Vagina (tissue), 2 donors: ENCODE measurements around the gene DRAM2. TPM values are rescaled to one million over a fixed set of nuclear protein-coding genes. Genes with fewer than 3 reads are reported as not detected.

ENCODE experiments used
- DNase-seq, 2 donors: peaks; one replicate each; pipeline ENCODE4 v3.0.0-alpha.2; 2017; ENCODE audit errors: extremely low spot score in 2 of 2
- H3K27ac ChIP-seq: fragments of 200-600 bp; sonication (generic); one replicate; pipeline ENCODE4 v1.5.1; 2019
- H3K27me3 ChIP-seq: fragments of 200-600 bp; sonication (generic); one replicate; pipeline ENCODE4 v1.5.1; 2019
- H3K36me3 ChIP-seq, 2 donors: fragments of 200-600 bp; sonication (generic); one replicate each; pipeline ENCODE4 v1.5.1; 2017 to 2019
- H3K4me1 ChIP-seq: fragments of 200-600 bp; sonication (generic); one replicate; pipeline ENCODE4 v1.5.1; 2019
- H3K4me3 ChIP-seq, 2 donors: fragments of 200-600 bp; sonication (generic); 1 replicate in 1 of 2; 2 replicates in 1 of 2; pipeline ENCODE4 v1.5.1; 2016 to 2019
- H3K9me3 ChIP-seq: fragments of 200-600 bp; sonication (generic); one replicate; pipeline ENCODE4 v1.5.1; 2019
- CTCF ChIP-seq, 3 experiments: fragments of 450-650 bp in 2 of 3; fragments of 200-600 bp in 1 of 3; sonication (generic) in 1 of 3; IDR thresholded peaks; one replicate each; pipeline ENCODE4 v1.5.1; 2017 to 2019; ENCODE audit warnings: antibody characterized with exemption in 3 of 3, mild to moderate bottlenecking in 2 of 3, moderate library complexity in 2 of 3
- POLR2A ChIP-seq, 2 donors: fragments of 450-650 bp; IDR thresholded peaks; one replicate each; pipeline ENCODE4 v1.6.1; 2017; ENCODE audit warnings: antibody characterized with exemption in 2 of 2, mild to moderate bottlenecking in 2 of 2, moderate library complexity in 2 of 2
- POLR2AphosphoS5 ChIP-seq, 2 donors: sonication (generic); formaldehyde crosslinking; IDR thresholded peaks; one replicate each; pipeline ENCODE4 v1.9.0; 2017; ENCODE audit warnings: antibody characterized with exemption in 2 of 2, mild to moderate bottlenecking in 2 of 2, low read depth in 1 of 2; ENCODE audit not compliant: insufficient read depth in 1 of 2
- intact Hi-C: fragments of 100-400 bp; cut with DNase I; formaldehyde crosslinking; loops from one replicate; pipeline ENCODE4 v1.15.1; 2023
- total RNA-seq: library from RNA; depleted of rRNA; stranded (reverse); fragments of >200 nt; gene quantifications from one replicate; pipeline ENCODE4 v1.2.3, GENCODE V29; 2016

Gene DRAM2
- total RNA-seq, 1 donor from 2014 or later = 33.9 TPM

GRCh38 chr1:111154021-111154999 is 14.4 kb upstream of the DRAM2 start:
- TF ChIP-seq POLR2A (IDR thresholded peaks at IDR 0.05) (no peak), POLR2AphosphoS5 (IDR thresholded peaks at IDR 0.05; ENCODE audit: insufficient read depth in 1 of 2, low read depth in 1 of 2) (no peak)
- peaks cover 0 to 26% of the 10 kb centered on the region in 2 donors for H3K36me3 ChIP-seq
- intact Hi-C loops = no loop called here

GRCh38 chr1:111151838-111152237 is 11.9 kb upstream of the DRAM2 start:
- Histone ChIP-seq H3K27me3 (no peaks in the 10 kb centered on the region), H3K36me3 (peaks cover 0 to 31% of the 10 kb centered on the region in 2 donors), H3K27ac (no peak overlapping the region), H3K9me3 (no peaks in the 10 kb centered on the region), H3K4me3 (no peak overlapping the region), H3K4me1 (peaks cover 11% of the 10 kb centered on the region)
- TF ChIP-seq POLR2AphosphoS5 (IDR thresholded peaks at IDR 0.05; ENCODE audit: insufficient read depth in 1 of 2, low read depth in 1 of 2) (no peak), POLR2A (IDR thresholded peaks at IDR 0.05) (no peak), CTCF (IDR thresholded peaks at IDR 0.05) (no peak)
- intact Hi-C loops = no loop called here
- DNase-seq = no peak

More at GRCh38 chr1:111154021-111154999, 14.4 kb upstream of the DRAM2 start:
- no peak overlapping the region for H3K27ac ChIP-seq
- peaks cover 11% of the 10 kb centered on the region for H3K4me1 ChIP-seq
- DNase-seq = no peak
- no peak overlapping the region for H3K4me3 ChIP-seq
- no peaks in the 10 kb centered on the region for H3K27me3 ChIP-seq
- no peaks in the 10 kb centered on the region for H3K9me3 ChIP-seq

- Histone ChIP-seq H3K36me3 (peaks cover 0 to 26% of the 10 kb centered on the region in 2 donors), H3K27me3 (no peaks in the 10 kb centered on the region)
- intact Hi-C loops = no loop called here
Observed at GRCh38 chr1:111148376-111148881, 8.5 kb upstream of the DRAM2 start.

GRCh38 chr1:111147948-111148347 is 8.1 kb upstream of the DRAM2 start:
- peaks cover 0 to 21% of the 10 kb centered on the region in 2 donors for H3K36me3 ChIP-seq
- TF ChIP-seq POLR2AphosphoS5 (IDR thresholded peaks at IDR 0.05; ENCODE audit: insufficient read depth in 1 of 2, low read depth in 1 of 2) (no peak), POLR2A (IDR thresholded peaks at IDR 0.05) (no peak), CTCF (IDR thresholded peaks at IDR 0.05) (no peak)
- intact Hi-C loops = no loop called here
- DNase-seq = no peak
- H3K27me3 ChIP-seq = no peaks in the 10 kb centered on the region
- H3K4me3 ChIP-seq = no peak overlapping the region
- H3K4me1 ChIP-seq = peaks cover 19% of the 10 kb centered on the region
- no peaks in the 10 kb centered on the region for H3K9me3 ChIP-seq
- no peak overlapping the region for H3K27ac ChIP-seq

More at GRCh38 chr1:111148376-111148881, 8.5 kb upstream of the DRAM2 start:
- DNase-seq = no peak
- no peak for TF ChIP-seq POLR2A (IDR thresholded peaks at IDR 0.05)
- no peak for TF ChIP-seq POLR2AphosphoS5 (IDR thresholded peaks at IDR 0.05; ENCODE audit: insufficient read depth in 1 of 2, low read depth in 1 of 2)
- TF ChIP-seq CTCF (IDR thresholded peaks at IDR 0.05) = no peak
- peaks cover 14% of the 10 kb centered on the region for H3K4me1 ChIP-seq
- no peaks in the 10 kb centered on the region for H3K9me3 ChIP-seq
- no peak overlapping the region for H3K4me3 ChIP-seq
- H3K27ac ChIP-seq = no peak overlapping the region

GRCh38 chr1:111145963-111146768 is 6.3 kb upstream of the DRAM2 start:
- no peak for DNase-seq
- peaks cover 0 to 16% of the 10 kb centered on the region in 2 donors for H3K36me3 ChIP-seq
- intact Hi-C loops = no loop called here
- no peak overlapping the region for H3K27ac ChIP-seq
- TF ChIP-seq POLR2A (IDR thresholded peaks at IDR 0.05) = no peak
- no peak overlapping the region for H3K4me3 ChIP-seq
- peaks cover 26% of the 10 kb centered on the region for H3K4me1 ChIP-seq
- H3K9me3 ChIP-seq = no peaks in the 10 kb centered on the region
- no peaks in the 10 kb centered on the region for H3K27me3 ChIP-seq
